Suppressor macrophage treated with lipopolysaccharide for 1 hour (primary cell): ENCODE data around the gene AP3B2.

Experiments used
- DNase-seq, 3 donors: peaks; one replicate each; pipeline ENCODE4 v3.0.0-alpha.2; 2020 to 2022

The AP3B2 gene

GRCh38 chr15:82697735-82698407, 11.8 kb downstream of the AP3B2 start:
- no peak for DNase-seq

GRCh38 chr15:82692171-82692570, 17.5 kb downstream of the AP3B2 start:
- DNase-seq: no peak

GRCh38 chr15:82689147-82689546, 20.5 kb downstream of the AP3B2 start:
- no peak for DNase-seq

GRCh38 chr15:82688691-82689090, 21.0 kb downstream of the AP3B2 start:
- DNase-seq: no peak

- no peak for DNase-seq
These were observed 28.3 kb downstream of the AP3B2 start for GRCh38 chr15:82681371-82681770.

GRCh38 chr15:82680200-82681102, 29.2 kb downstream of the AP3B2 start:
- DNase-seq: peak in 1 of 3 donors; percentile 1

- DNase-seq: no peak
These were observed 30.0 kb downstream of the AP3B2 start for GRCh38 chr15:82679626-82680199.

GRCh38 chr15:82677720-82678323, 31.9 kb downstream of the AP3B2 start:
- no peak for DNase-seq

- DNase-seq: no peak
These were observed 34.8 kb downstream of the AP3B2 start for GRCh38 chr15:82674873-82675272.

GRCh38 chr15:82670699-82671098, 39.0 kb downstream of the AP3B2 start:
- DNase-seq: no peak

GRCh38 chr15:82666606-82667005, 43.1 kb downstream of the AP3B2 start:
- DNase-seq: no peak

GRCh38 chr15:82664021-82664420, 45.7 kb downstream of the AP3B2 start:
- DNase-seq: no peak

GRCh38 chr15:82663186-82663600, 46.5 kb downstream of the AP3B2 start:
- DNase-seq: peak; percentile 43 to 71 (median 54)

- no peak for DNase-seq
These were observed 47.0 kb downstream of the AP3B2 start for GRCh38 chr15:82662641-82663040.

- DNase-seq: no peak
These were observed 49.3 kb downstream of the AP3B2 start for GRCh38 chr15:82660378-82660777.

GRCh38 chr15:82656641-82657266, 52.9 kb downstream of the AP3B2 start:
- DNase-seq: no peak

GRCh38 chr15:82655606-82656005, 54.1 kb downstream of the AP3B2 start:
- DNase-seq: no peak

GRCh38 chr15:82653483-82654168, 56.0 kb downstream of the AP3B2 start:
- DNase-seq: peak; percentile 22 to 50 (median 35)

GRCh38 chr15:82651708-82652107, 58.0 kb downstream of the AP3B2 start:
- DNase-seq: no peak

GRCh38 chr15:82650046-82650670, 59.5 kb downstream of the AP3B2 start:
- DNase-seq: no peak

GRCh38 chr15:82649226-82649999, 60.3 kb downstream of the AP3B2 start:
- DNase-seq: no peak
